Stimulated activated CD4-positive, alpha-beta T cell treated with anti-CD3 and anti-CD28 coated beads, Interleukin-1b, Interleukin-23, amount 100 ng/mL, for 24 hours (primary cell): ENCODE results near the gene FMN2.
"Not testable (repeated sequence)": the region's sequence is repeated elsewhere in the genome, so short reads cannot be mapped to it uniquely, and the experiment has no call there.

Experiments used
- DNase-seq, 4 experiments: peaks; one replicate each; pipeline ENCODE4 v3.0.0-alpha.2; 2020; ENCODE audit warnings: low read depth in 4 of 4, low spot score in 1 of 4

Gene FMN2

DNA sequence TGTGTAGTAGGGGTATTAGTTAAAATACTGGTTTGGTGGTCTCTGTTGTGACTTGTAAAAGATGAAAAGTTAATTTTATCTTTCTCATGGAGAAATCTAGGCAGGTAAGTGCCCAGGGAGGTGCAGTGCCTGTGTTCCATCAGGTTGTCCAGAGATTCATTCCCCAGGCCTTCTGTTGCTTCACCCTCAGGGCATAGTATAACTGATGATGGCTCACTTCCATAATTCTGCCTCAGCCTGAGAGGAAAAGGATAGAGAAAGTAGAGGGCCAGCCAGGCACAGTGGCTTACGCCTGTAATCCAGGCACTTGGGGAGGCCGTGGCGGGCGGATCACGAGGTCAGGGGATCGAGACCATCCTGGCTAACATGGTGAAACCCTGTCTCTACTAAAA is 153.9 kb downstream of the FMN2 start:
- no peak for DNase-seq

DNA sequence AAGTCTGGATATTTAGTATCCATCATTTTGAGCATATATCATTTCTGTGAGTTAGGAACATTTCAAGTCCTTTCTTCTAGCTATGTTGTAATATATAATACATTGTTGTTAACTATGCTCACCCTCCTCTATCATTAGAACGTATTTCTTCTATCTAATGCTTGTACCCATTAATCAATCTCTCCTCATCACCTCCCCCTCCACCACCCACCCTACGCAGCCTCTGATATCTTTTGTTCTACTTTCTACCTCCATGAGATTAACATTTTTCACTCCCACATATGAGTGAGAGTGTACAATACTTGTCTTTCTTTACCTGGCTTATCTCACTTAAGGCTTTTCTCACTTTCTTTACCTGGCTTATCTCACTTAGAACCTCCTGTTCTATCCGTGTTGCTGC is 156.2 kb downstream of the FMN2 start:
- DNase-seq, result no peak

DNA sequence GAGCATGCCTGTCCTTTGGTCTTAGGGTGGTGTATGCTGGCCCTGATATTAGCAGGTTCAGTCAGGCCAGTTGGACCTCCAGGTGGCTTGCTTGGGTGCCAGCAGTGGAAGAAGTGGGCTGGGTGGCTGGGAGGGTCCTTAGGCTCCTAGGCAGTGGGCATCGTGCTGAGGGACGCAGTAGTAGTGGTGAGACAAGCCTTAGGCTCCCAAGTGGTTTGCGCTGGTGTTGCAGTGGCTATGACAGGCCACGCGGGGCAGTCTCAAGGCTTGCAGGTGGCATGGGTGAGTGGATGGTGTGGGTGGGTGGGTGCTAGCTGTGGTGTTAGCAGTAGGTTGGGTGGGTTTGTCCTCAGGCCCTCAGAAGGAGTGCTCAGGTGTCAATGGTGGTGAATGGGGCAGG is 162.3 kb downstream of the FMN2 start:
- DNase-seq, result no peak

GRCh38 chr1:240254778-240255291 is 163.2 kb downstream of the FMN2 start:
- no peak for DNase-seq

GRCh38 chr1:240255922-240256321 is 164.2 kb downstream of the FMN2 start:
- no peak for DNase-seq

- DNase-seq, result no peak
Observed at GRCh38 chr1:240256836-240257503, 165.3 kb downstream of the FMN2 start.

DNA sequence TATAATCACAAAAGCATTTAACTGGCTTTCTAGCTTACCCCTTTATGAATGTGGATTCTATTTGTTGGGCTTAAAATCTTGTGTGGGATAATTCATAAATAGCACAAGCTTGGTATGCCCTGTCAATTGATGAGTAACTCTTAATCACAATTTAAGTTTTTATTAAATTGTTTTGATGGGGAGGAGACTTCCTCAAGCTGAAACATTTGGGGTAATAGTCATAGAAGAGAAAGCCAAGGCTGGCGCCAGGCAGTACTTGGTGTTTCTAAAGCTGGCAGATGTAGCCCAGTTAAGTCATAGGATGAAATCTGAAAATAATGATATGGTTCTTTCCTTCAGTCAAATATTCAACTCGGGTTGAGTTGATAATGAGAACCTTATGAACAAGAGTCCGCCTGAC is 167.2 kb downstream of the FMN2 start:
- DNase-seq, result no peak

DNA sequence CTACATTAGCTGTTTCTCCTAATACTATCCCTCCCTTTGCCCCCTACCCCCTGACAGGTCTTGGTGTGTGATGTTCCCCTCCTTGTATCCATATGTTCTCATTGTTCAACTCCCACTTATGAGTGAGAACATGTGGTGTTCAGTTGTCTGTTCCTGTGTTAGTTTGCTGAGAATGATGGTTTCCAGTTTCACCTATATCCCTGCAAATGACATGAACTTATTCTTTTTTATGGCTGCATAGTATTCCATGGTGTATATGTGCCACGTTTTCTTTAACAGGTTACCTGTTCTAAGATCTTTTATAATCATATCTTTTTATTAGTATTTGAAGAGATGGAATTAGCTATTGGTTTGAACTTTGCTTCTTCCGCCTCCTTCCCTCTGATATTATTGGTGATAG is 172.8 kb downstream of the FMN2 start:
- DNase-seq, result not testable (repeated sequence)

DNA sequence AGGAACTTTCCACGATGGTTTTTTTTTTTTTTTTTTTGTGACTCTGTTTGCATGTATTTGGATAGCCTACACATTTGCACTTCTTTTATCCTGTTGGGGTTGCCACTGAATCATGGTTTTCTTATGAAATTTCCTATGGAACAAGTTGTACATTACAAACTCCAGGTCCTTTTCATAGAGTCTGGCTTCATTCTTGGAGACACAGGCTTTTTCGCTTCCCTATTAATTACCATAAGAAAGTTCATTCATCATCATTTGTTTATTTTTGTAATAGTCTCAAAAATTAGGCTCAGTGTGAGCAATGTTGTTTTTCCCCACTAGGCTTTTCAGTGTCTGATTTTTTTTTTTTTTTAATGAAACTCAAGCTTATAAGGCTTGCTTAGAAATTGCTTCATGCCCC is 179.4 kb downstream of the FMN2 start:
- no peak for DNase-seq

- DNase-seq, result no peak
Observed at GRCh38 chr1:240274569-240274968, 182.9 kb downstream of the FMN2 start.

GRCh38 chr1:240275219-240275618 is 183.5 kb downstream of the FMN2 start:
- DNase-seq, result not testable (repeated sequence)

GRCh38 chr1:240278082-240278481 is 186.4 kb downstream of the FMN2 start:
- DNase-seq, result no peak

DNA sequence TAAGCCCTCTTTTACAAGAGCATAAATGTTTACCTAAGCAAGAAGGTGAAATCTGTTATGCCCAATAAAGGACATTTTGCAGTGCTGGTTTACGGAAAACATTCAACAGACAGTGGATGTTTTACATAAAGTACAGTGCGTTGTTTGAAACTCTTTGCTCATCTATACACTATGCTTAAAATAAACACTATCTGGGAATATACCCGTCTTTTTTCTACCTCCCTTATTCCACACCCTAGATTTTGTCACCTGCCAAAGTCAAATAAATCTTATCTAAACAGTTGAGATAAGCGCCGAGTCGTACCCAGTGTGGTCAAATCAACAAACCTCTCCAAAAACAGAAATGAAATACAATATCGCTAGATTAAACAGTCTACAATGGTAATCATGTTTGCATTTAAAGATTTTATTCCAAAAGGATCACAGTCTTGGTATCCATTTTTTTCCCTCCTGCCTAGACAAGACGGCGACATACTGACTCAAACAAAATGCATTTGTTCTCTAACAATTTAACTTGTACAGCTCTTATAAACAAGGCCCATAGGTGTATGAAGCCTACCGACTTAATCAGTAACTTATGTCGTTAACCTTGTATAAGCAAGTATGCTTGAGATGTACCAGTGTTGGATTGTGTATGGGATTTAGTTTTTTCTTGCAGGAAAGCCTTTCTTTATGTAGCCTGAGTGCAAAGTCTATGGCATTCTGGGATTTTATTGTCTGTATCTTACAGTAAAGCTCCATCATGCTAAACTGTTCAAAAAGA is 189.1 kb downstream of the FMN2 start:
- DNase-seq, result no peak

DNA sequence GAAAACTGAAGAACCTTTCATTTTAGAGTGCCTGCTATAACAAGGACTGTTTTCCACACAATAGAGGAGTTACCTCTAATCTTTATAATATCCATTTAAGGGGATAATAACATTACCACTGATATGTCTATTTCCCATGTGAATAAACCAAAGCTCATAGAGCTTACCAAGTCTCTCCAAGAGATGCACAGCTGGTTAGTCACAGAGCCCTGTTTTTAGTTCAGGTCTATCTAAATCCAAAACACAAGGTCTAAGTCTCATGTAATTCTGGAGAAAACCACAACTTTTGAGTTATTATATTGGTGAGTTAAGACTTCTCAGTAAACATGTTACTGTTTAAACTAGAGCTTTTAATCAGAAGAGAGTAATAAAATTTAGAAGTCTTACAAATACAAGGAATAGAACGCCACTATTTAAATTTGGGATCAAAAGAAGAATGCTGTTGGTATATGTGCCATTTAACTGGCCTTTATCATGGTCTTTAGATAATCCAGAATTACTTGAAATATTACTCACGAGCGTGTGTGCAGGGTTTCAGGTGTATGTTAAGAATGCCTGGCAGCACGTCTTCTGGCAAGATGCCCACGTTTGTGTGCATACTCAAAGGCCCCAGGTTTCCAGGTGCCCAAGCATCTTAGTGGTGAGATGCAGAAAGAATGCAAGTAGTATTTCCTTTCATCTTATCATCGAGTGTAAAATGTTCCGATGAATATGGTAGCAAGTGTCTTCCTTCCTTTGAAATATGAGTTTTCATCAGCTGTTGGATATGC is 190.6 kb downstream of the FMN2 start:
- no peak for DNase-seq

DNA sequence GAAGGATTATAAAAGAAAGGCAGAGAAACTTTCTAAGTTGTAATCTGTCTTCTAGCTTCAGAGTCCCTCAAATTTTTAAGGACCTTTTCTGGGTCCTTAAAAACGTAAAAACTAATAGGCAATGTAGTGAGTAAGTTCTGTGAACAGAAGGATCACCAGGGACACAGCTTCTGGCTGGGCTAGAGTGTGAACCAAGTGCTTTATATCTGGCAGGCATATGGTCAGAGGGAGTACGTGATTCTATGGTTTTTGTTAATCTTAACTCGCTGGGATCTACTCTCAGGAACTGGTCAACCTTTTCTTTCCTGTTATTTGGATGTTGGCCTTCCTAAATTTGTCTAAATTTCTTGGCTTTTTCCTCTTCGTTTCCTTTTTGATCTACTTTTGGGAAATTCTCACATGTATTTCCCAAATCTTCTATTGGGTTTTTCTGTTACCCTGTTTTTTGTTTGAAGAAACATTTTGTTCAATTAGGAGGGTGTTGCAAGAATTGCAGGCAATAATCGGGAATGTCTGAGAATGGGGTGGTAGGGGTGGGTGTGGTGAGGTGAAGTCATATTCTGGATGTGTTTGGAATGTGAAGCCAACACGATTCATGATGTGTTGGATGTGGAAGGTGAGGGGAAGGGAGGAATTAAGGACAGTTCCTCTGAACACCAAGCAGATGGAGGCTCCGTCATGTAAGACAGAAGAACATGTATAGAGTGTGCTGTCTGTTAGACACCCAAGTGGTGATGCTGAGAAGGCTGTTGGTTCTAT is 193.2 kb downstream of the FMN2 start:
- DNase-seq, result no peak

DNA sequence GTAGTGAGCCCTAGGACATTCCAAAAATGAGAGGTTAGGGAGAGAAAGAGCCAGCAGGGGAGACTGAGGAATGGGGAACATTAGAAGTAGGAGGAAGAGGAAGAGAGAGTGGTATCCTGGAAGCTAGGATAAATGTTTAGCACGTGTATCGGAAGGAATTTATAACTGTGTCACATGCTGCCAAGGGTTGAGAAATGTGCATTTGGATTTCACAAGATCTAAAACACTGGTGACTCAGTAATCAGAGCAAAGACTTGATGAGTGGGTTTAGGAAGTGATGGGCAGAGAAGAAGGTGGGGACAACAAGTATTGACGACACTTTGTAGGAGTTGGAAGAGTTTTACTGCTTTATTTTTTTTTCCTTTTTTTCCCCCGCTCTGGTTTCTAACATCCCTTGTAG is 193.9 kb downstream of the FMN2 start:
- no peak for DNase-seq

GRCh38 chr1:240287722-240288121 is 196.0 kb downstream of the FMN2 start:
- DNase-seq, result no peak

DNA sequence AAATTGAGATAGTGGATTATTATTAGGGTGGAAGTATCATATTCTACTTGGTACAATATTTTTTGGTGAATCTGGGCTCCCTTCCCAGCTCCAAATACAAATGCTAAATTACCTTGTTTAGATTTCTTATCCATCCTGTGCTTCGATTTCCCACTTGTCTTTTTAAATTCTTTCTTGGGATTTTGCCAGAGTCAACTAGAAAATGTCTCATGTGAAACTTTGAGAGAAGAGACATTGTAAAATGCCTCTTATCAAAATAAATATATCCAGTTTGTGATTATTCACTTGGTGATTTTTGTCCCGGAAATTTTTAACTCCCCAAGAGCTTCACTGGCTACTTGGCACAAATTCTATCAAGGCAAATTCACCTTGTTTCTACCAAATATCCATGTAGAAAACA is 202.0 kb downstream of the FMN2 start:
- no peak for DNase-seq

GRCh38 chr1:240294566-240294965 is 202.9 kb downstream of the FMN2 start:
- DNase-seq, result no peak

GRCh38 chr1:240295811-240296210 is 204.1 kb downstream of the FMN2 start:
- no peak for DNase-seq

- DNase-seq, result no peak
Observed at GRCh38 chr1:240304466-240304865, 212.8 kb downstream of the FMN2 start.
